Astrocyte (in vitro differentiated cells and primary cell): ENCODE data around the gene ARVCF. TPM values are rescaled to one million over a fixed set of nuclear protein-coding genes. Genes with fewer than 3 reads are reported as not detected.
A peak's percentile ranks its signal among the peaks of the same experiment; 100 is the strongest.

Experiments
- DNase-seq: peaks from one replicate; pipeline ENCODE4 v3.0.0-alpha.2; 2010; ENCODE audit warnings: low read depth
- FAIRE-seq: peaks from 2 replicates; lab custom pipeline; 2011; peaks lifted over from hg19 to GRCh38; lab: Jason Lieb, UNC
- H2AFZ ChIP-seq: 2 replicates; pipeline ENCODE4 v1.6.0; 2012; ENCODE audit warnings: low read depth, low read length, inconsistent platforms
- H3K27ac ChIP-seq: 2 replicates; pipeline ENCODE4 v1.5.1; 2011; ENCODE audit warnings: low read depth, low read length, inconsistent platforms
- H3K27me3 ChIP-seq: 2 replicates; pipeline ENCODE4 v1.6.0; 2011; ENCODE audit warnings: low read length, inconsistent platforms; ENCODE audit not compliant: insufficient read depth
- H3K36me3 ChIP-seq: 2 replicates; pipeline ENCODE4 v1.5.1; 2011; ENCODE audit warnings: low read length, inconsistent platforms; ENCODE audit not compliant: insufficient read depth
- H3K4me1 ChIP-seq: 2 replicates; pipeline ENCODE4 v1.5.1; 2011; ENCODE audit warnings: low read length, inconsistent platforms; ENCODE audit not compliant: insufficient read depth
- H3K4me2 ChIP-seq: 2 replicates; pipeline ENCODE4 v1.6.0; 2012; ENCODE audit warnings: low read length, inconsistent platforms
- H3K4me3 ChIP-seq: 2 replicates; pipeline ENCODE4 v1.5.1; 2011; ENCODE audit warnings: low read depth, mild to moderate bottlenecking, low read length, inconsistent platforms; ENCODE audit not compliant: insufficient read depth
- H3K79me2 ChIP-seq: 2 replicates; pipeline ENCODE4 v1.6.0; 2012; ENCODE audit warnings: mild to moderate bottlenecking, low read length, inconsistent platforms; ENCODE audit not compliant: insufficient read depth
- H3K9ac ChIP-seq: 2 replicates; pipeline ENCODE4 v1.6.0; 2012; ENCODE audit warnings: mild to moderate bottlenecking, low read length, inconsistent platforms
- H3K9me3 ChIP-seq: 2 replicates; pipeline ENCODE4 v1.5.1; 2012; ENCODE audit warnings: low read depth, mild to moderate bottlenecking, low read length, inconsistent platforms; ENCODE audit not compliant: insufficient read depth
- H4K20me1 ChIP-seq: 2 replicates; pipeline ENCODE4 v1.6.0; 2012; ENCODE audit warnings: low read length, inconsistent platforms; ENCODE audit not compliant: insufficient read depth
- H3K27ac Mint-ChIP-seq: one replicate; pipeline ENCODE4 v1.8.0; 2021; ENCODE audit warnings: mild to moderate bottlenecking, mixed read lengths; ENCODE audit not compliant: unreplicated experiment
- H3K27me3 Mint-ChIP-seq: one replicate; pipeline ENCODE4 v1.8.0; 2021; ENCODE audit warnings: low read depth, mixed read lengths; ENCODE audit not compliant: unreplicated experiment
- H3K36me3 Mint-ChIP-seq: one replicate; pipeline ENCODE4 v1.8.0; 2021; ENCODE audit warnings: low read depth, mixed read lengths; ENCODE audit not compliant: unreplicated experiment
- H3K4me1 Mint-ChIP-seq: one replicate; pipeline ENCODE4 v1.8.0; 2021; ENCODE audit warnings: low read depth, mixed read lengths; ENCODE audit not compliant: unreplicated experiment
- H3K4me3 Mint-ChIP-seq: one replicate; pipeline ENCODE4 v1.8.0; 2021; ENCODE audit warnings: mild to moderate bottlenecking, moderate library complexity, mixed read lengths; ENCODE audit not compliant: unreplicated experiment
- H3K9me3 Mint-ChIP-seq: one replicate; pipeline ENCODE4 v1.8.0; 2021; ENCODE audit warnings: mild to moderate bottlenecking, mixed read lengths; ENCODE audit not compliant: unreplicated experiment
- CTCF ChIP-seq: IDR thresholded peaks from 2 replicates; pipeline ENCODE4 v1.5.1; 2011; ENCODE audit warnings: low read depth, mild to moderate bottlenecking, inconsistent platforms, low read length, moderate library complexity; ENCODE audit not compliant: insufficient read depth
- EZH2 ChIP-seq: IDR thresholded peaks from 2 replicates; pipeline ENCODE4 v1.6.1; 2012; ENCODE audit warnings: mild to moderate bottlenecking, low read length, inconsistent platforms; ENCODE audit not compliant: insufficient read depth
- total RNA-seq: library from RNA; stranded (reverse); gene quantifications from 2 replicates; pipeline ENCODE4 v1.2.1, GENCODE V29; 2021

Gene ARVCF
- total RNA-seq, 1 donor from 2014 or later = 17.9 TPM

- Histone ChIP-seq H3K4me1 (peaks cover 19% of the 10 kb centered on the region), H3K9ac (no peak overlapping the region), H3K79me2 (no peaks in the 10 kb centered on the region), H3K36me3 (no peaks in the 10 kb centered on the region), H4K20me1 (no peaks in the 10 kb centered on the region), H3K4me2 (no peak overlapping the region), H3K27ac (no peak overlapping the region), H2AFZ (no peak overlapping the region), H3K27me3 (peaks cover 6% of the 10 kb centered on the region), H3K4me3 (no peak overlapping the region), H3K9me3 (no peaks in the 10 kb centered on the region)
- Mint-ChIP-seq H3K9me3 (no peaks in the 10 kb centered on the region), H3K27ac (no peak overlapping the region), H3K4me1 (peaks cover 10% of the 10 kb centered on the region), H3K27me3 (peaks cover 1% of the 10 kb centered on the region), H3K4me3 (no peak overlapping the region), H3K36me3 (no peaks in the 10 kb centered on the region)
- DNase-seq (no peak), FAIRE-seq (no peak)
- no peak for TF ChIP-seq CTCF
- no peak for TF ChIP-seq EZH2
These were observed 19.8 kb downstream of the ARVCF start for GRCh38 chr22:19996694-19997384.

- no peaks in the 10 kb centered on the region for H3K79me2 ChIP-seq
- no peaks in the 10 kb centered on the region for H4K20me1 ChIP-seq
- peaks cover 1% of the 10 kb centered on the region for H3K27me3 Mint-ChIP-seq
- no peak overlapping the region for H3K27ac Mint-ChIP-seq
- peaks cover 10% of the 10 kb centered on the region for H3K4me1 Mint-ChIP-seq
- H3K9me3 Mint-ChIP-seq = no peaks in the 10 kb centered on the region
- no peak for FAIRE-seq
- H3K36me3 Mint-ChIP-seq = no peaks in the 10 kb centered on the region
- H3K27ac ChIP-seq = no peak overlapping the region
- no peak overlapping the region for H2AFZ ChIP-seq
- peak; percentile 60 for DNase-seq
- no peak for TF ChIP-seq CTCF
- TF ChIP-seq EZH2 = no peak
- no peak overlapping the region for H3K4me2 ChIP-seq
- no peaks in the 10 kb centered on the region for H3K36me3 ChIP-seq
- H3K9ac ChIP-seq = no peak overlapping the region
- no peaks in the 10 kb centered on the region for H3K9me3 ChIP-seq
- H3K4me3 Mint-ChIP-seq = no peak overlapping the region
- H3K27me3 ChIP-seq = peaks cover 6% of the 10 kb centered on the region
- H3K4me3 ChIP-seq = no peak overlapping the region
- H3K4me1 ChIP-seq = peaks cover 19% of the 10 kb centered on the region
These were observed 20.8 kb downstream of the ARVCF start for GRCh38 chr22:19995611-19996339.
